Smooth muscle cell (in vitro differentiated cells): ENCODE results near the gene LSS. TPM values are rescaled to one million over a fixed set of nuclear protein-coding genes. Genes with fewer than 3 reads are reported as not detected.

Experiments
- DNase-seq: peaks from one replicate; lab custom pipeline; 2025; ENCODE audit not compliant: unreplicated experiment; lab: John Stamatoyannopoulos, UW
- H2AFZ ChIP-seq: fragments of 200-600 bp; sonication (generic); 2 replicates; pipeline ENCODE4 v1.6.0; 2016; ENCODE audit warnings: antibody characterized with exemption, low read depth, mild to moderate bottlenecking
- H3F3A ChIP-seq: fragments of 200-600 bp; sonication (generic); 2 replicates; pipeline ENCODE4 v1.6.0; 2017; ENCODE audit warnings: antibody characterized with exemption, low read depth
- H3K27ac ChIP-seq: fragments of 200-600 bp; sonication (generic); 2 replicates; pipeline ENCODE4 v1.5.1; 2016; ENCODE audit warnings: low read depth, mild to moderate bottlenecking
- H3K27me3 ChIP-seq: fragments of 200-600 bp; sonication (generic); 2 replicates; pipeline ENCODE4 v1.6.1; 2016; ENCODE audit warnings: low read depth, mild to moderate bottlenecking
- H3K36me3 ChIP-seq: fragments of 200-600 bp; sonication (generic); 2 replicates; pipeline ENCODE4 v1.5.1; 2016; ENCODE audit warnings: low read depth
- H3K4me1 ChIP-seq: fragments of 200-600 bp; sonication (generic); 2 replicates; pipeline ENCODE4 v1.5.1; 2016; ENCODE audit warnings: low read depth
- H3K4me2 ChIP-seq: fragments of 200-600 bp; sonication (generic); 2 replicates; pipeline ENCODE4 v1.6.0; 2016; ENCODE audit warnings: mild to moderate bottlenecking
- H3K4me3 ChIP-seq: fragments of 200-600 bp; sonication (generic); 2 replicates; pipeline ENCODE4 v1.5.1; 2016; ENCODE audit warnings: mild to moderate bottlenecking
- H3K79me2 ChIP-seq: fragments of 200-600 bp; sonication (generic); 2 replicates; pipeline ENCODE4 v1.6.0; 2016; ENCODE audit warnings: low read depth, mild to moderate bottlenecking
- H3K9ac ChIP-seq: fragments of 200-600 bp; sonication (generic); 2 replicates; pipeline ENCODE4 v1.6.0; 2016; ENCODE audit warnings: low read depth
- H3K9me3 ChIP-seq: fragments of 200-600 bp; sonication (generic); replicated peaks from 2 replicates; pipeline ENCODE4 v1.5.1; 2016; ENCODE audit warnings: low read depth
- H4K20me1 ChIP-seq: fragments of 200-600 bp; sonication (generic); 2 replicates; pipeline ENCODE4 v1.6.0; 2016; ENCODE audit warnings: low read depth
- WGBS: methylation state at CpG from one replicate; pipeline ENCODE4 v1.1.7; 2016; ENCODE audit warnings: low lambda C conversion rate; 5-methylcytosine and 5-hydroxymethylcytosine counted together
- polyA plus RNA-seq: library from polyadenylated mRNA; unstranded; fragments of >200 nt; fragmentation: Nextera tagmentation; extraction: Ambion mirVana; gene quantifications from 2 replicates; pipeline ENCODE4 v1.2.1, GENCODE V29; 2016
- total RNA-seq: library from RNA; depleted of rRNA; stranded (reverse); fragments of >200 nt; gene quantifications from 2 replicates; pipeline ENCODE4 v1.2.3, GENCODE V29; 2014
- TF ChIP-seq, protein P1 (sequence below): fragments of 200-600 bp; sonication (generic); IDR thresholded peaks from 2 replicates; pipeline ENCODE4 v1.5.1; 2017; ENCODE audit warnings: borderline replicate concordance, mild to moderate bottlenecking, antibody characterized with exemption; ENCODE audit not compliant: insufficient read depth, poor library complexity, severe bottlenecking

LSS gene
- total and polyA plus RNA-seq, 2 experiments from 2014 or later: 21.8 to 37.7 TPM

DNA sequence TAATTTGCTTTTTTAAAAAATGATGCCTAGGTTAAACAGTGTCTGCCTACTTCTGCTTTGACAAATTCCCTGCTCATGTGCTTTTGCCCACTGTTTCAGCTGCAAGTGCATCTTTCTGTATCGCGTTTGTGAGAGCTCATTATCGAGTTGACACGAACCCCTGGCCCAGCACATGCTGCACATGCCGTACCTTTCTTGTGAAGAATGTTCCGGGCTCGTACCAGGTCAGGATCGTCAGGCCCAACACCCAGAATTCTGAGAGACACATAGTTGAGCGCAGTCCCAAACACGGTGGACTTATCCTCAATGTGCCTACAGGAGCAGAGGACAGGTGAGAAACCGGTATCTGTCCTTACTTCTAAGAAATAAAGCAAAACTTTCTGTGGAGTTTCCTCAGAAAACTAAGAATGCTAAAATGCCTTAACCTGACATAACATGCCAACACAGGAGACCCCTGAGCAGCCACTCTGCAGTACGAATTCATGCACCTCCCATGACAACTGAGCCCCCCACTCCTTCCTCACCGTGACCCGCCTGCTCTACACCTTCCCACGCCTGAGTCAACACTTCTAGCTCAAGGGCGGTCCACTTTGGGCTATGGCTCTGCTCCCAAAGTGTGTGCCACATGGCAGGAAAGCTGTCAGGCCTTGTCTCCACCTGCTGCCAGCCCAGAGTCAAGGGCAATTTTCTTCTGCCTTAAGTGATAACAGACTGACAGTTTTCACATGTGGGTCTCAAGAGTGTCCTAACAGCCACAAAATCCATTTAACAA is 6.7 kb downstream of the LSS start:
- no peak for DNase-seq
- H3F3A ChIP-seq: no peaks in the 10 kb centered on the region
- no peaks in the 10 kb centered on the region for H3K4me1 ChIP-seq
- WGBS: 91% methylated on average over 16 of the region's 16 CpGs
- no peaks in the 10 kb centered on the region for H3K9me3 ChIP-seq
- no peak overlapping the region for H3K9ac ChIP-seq
- no peak overlapping the region for H3K4me2 ChIP-seq
- H3K36me3 ChIP-seq: no peaks in the 10 kb centered on the region
- H2AFZ ChIP-seq: no peak overlapping the region
- H3K27me3 ChIP-seq: no peaks in the 10 kb centered on the region
- H3K4me3 ChIP-seq: no peak overlapping the region
- peaks cover 41% of the 10 kb centered on the region for H3K79me2 ChIP-seq
- TF ChIP-seq, protein P1, sequence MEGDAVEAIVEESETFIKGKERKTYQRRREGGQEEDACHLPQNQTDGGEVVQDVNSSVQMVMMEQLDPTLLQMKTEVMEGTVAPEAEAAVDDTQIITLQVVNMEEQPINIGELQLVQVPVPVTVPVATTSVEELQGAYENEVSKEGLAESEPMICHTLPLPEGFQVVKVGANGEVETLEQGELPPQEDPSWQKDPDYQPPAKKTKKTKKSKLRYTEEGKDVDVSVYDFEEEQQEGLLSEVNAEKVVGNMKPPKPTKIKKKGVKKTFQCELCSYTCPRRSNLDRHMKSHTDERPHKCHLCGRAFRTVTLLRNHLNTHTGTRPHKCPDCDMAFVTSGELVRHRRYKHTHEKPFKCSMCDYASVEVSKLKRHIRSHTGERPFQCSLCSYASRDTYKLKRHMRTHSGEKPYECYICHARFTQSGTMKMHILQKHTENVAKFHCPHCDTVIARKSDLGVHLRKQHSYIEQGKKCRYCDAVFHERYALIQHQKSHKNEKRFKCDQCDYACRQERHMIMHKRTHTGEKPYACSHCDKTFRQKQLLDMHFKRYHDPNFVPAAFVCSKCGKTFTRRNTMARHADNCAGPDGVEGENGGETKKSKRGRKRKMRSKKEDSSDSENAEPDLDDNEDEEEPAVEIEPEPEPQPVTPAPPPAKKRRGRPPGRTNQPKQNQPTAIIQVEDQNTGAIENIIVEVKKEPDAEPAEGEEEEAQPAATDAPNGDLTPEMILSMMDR: no peak
- H4K20me1 ChIP-seq: peaks cover 38% of the 10 kb centered on the region
- no peak overlapping the region for H3K27ac ChIP-seq

DNA sequence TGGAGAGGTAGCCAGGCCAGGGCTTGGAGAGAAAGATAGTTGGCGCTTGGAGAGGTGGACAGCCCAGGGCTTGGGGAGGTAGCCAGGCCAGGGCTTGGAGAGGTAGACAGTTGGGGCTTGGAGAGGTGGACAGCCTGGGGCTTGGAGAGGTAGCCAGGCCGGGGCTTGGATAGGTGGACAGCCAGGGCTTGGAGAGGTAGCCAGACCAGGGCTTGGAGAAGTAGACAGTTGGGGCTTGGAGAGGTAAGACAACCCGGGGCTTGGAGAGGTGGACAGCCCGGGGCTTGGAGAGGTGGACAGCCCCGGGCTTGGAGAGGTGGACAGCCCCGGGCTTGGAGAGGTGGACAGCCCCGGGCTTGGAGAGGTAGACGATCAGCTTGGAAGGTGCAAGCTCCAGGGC is 7.7 kb downstream of the LSS start:
- H3K9me3 ChIP-seq: no peaks in the 10 kb centered on the region
- no peaks in the 10 kb centered on the region for H3F3A ChIP-seq
- H4K20me1 ChIP-seq: peaks cover 29% of the 10 kb centered on the region
- no peaks in the 10 kb centered on the region for H3K36me3 ChIP-seq
- no peak overlapping the region for H2AFZ ChIP-seq
- H3K4me1 ChIP-seq: no peaks in the 10 kb centered on the region
- H3K9ac ChIP-seq: no peak overlapping the region
- TF ChIP-seq, protein P1: no peak
- H3K4me3 ChIP-seq: no peak overlapping the region
- no peak overlapping the region for H3K27ac ChIP-seq
- H3K79me2 ChIP-seq: peaks cover 31% of the 10 kb centered on the region
- DNase-seq: no peak
- H3K27me3 ChIP-seq: no peaks in the 10 kb centered on the region
- H3K4me2 ChIP-seq: no peak overlapping the region
- WGBS: 97% methylated on average over 7 of the region's 8 CpGs

DNA sequence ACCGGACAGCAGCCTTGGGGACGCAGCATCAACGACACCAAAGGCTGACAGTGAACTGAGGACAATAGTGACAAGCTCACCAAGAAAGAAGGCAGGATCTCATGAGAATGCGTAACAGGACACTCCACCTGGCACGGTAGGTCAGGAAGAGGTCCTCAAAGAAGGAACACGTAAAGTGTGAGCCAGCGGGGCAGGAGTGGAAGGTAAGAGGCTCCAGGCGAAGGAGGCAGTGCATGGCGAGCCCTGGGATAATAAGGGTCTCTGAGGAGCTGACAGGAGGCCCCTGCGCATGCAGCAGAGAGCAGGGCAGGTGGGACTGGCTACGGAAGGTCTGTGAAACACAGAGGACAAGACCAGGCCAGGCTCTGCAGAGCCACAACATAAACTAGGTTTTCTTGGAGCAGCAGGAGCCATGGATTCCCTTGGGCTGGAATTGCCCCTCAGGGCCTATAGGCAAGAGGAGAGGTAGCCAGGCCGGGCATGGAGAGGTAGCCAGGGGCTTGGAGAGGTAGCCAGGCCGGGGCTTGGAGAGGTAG is 8.2 kb downstream of the LSS start:
- Histone ChIP-seq H4K20me1 (peaks cover 24% of the 10 kb centered on the region), H3K4me1 (no peaks in the 10 kb centered on the region), H2AFZ (no peak overlapping the region), H3K27me3 (no peaks in the 10 kb centered on the region), H3K9ac (no peak overlapping the region), H3K79me2 (peaks cover 26% of the 10 kb centered on the region), H3K27ac (no peak overlapping the region), H3K9me3 (no peaks in the 10 kb centered on the region), H3F3A (no peaks in the 10 kb centered on the region), H3K4me3 (no peak overlapping the region), H3K4me2 (no peak overlapping the region), H3K36me3 (no peaks in the 10 kb centered on the region)
- DNase-seq: no peak
- TF ChIP-seq, protein P1: no peak
- 96% methylated on average over 13 of the region's 13 CpGs for WGBS
